ENCODE results near the gene ETFDH.

The ETFDH gene

DNA sequence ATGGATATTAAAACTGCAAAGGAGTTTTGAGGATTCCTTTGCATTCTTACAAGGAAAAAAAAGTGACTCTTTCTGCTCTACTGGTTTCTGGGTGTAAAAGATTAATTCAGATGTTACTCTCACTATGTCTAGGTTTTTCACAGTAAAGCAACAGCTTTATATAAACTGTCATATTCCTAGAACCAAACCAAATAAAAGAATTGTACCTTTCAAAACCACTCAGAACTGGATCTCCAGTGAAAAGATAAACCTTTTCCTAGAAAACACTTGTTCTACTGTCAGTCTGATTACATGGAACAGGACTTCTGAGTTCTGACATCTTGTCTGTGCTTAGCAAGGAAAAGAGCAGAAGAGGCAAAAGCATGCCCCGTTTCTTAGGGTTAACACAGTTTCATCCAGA, 56.1 kb downstream of the ETFDH start:
- H2AFZ ChIP-seq (ENCODE audit: low read length) = no peak overlapping the region
- TF ChIP-seq, protein P1, sequence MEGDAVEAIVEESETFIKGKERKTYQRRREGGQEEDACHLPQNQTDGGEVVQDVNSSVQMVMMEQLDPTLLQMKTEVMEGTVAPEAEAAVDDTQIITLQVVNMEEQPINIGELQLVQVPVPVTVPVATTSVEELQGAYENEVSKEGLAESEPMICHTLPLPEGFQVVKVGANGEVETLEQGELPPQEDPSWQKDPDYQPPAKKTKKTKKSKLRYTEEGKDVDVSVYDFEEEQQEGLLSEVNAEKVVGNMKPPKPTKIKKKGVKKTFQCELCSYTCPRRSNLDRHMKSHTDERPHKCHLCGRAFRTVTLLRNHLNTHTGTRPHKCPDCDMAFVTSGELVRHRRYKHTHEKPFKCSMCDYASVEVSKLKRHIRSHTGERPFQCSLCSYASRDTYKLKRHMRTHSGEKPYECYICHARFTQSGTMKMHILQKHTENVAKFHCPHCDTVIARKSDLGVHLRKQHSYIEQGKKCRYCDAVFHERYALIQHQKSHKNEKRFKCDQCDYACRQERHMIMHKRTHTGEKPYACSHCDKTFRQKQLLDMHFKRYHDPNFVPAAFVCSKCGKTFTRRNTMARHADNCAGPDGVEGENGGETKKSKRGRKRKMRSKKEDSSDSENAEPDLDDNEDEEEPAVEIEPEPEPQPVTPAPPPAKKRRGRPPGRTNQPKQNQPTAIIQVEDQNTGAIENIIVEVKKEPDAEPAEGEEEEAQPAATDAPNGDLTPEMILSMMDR (IDR thresholded peaks at IDR 0.05; ENCODE audit: low read length) = no peak
- no peak for TF ChIP-seq EZH2phosphoT487 (IDR thresholded peaks at IDR 0.05; ENCODE audit: low read length)
- TF ChIP-seq EZH2 (optimal IDR thresholded peaks at IDR 0.05; ENCODE audit: low read depth, low read length) = no peak

DNA sequence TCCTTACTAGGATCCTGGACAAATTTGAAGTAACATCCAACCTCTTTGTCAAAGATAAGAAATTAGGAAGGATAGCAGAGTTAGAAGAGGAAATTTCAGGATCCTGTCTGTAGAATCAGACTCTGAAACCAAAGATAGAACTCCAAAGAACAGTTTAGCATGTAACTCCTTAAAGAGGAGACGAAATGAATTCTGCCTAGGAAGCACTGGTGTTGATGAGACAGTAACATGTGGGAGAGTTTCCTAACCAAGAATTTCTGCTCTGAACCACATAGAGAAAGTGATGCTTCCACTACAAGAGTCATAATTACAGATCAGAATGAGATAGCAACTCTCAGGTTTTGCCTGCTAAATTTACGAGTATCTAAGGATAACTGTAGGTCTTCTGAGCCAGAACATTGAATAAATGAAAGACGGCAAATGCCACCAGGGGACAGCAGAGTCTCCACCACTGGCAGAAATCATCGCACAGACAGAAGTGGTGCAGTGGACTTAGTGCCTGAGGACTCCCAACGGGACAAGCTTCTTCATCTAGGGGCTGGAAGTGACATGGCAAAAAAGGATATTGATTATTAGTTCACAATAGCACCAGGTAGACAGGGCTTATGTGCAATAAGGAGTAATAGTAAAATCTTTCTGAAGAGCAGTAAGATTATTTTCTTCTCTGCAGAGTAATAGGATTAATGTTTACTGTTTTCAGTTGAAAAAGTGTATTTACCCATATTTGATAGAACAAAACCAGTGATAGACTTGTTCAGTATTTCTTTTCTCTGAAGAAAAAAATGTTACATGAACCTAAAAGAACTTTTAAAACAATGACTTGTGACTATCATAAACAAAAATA, 57.8 kb downstream of the ETFDH start:
- no peak overlapping the region for H2AFZ ChIP-seq (ENCODE audit: low read length)
- no peaks in the 10 kb centered on the region for H3K9me2 ChIP-seq (replicated peaks; ENCODE audit: insufficient read depth, low read length)
- H3K27me3 ChIP-seq (replicated peaks; ENCODE audit: insufficient read depth, low read length) = no peaks in the 10 kb centered on the region
- TF ChIP-seq, protein P1 (IDR thresholded peaks at IDR 0.05; ENCODE audit: low read length) = peak; percentile 83
- TF ChIP-seq EZH2phosphoT487 (IDR thresholded peaks at IDR 0.05; ENCODE audit: low read length) = no peak
- no peak for TF ChIP-seq EZH2 (optimal IDR thresholded peaks at IDR 0.05; ENCODE audit: low read depth, low read length)
- H3K4me1 ChIP-seq (ENCODE audit: low read length) = no peaks in the 10 kb centered on the region
- no peaks in the 10 kb centered on the region for H3K9me3 ChIP-seq (replicated peaks; ENCODE audit: insufficient read depth, low read length)
- H3F3A ChIP-seq (ENCODE audit: insufficient read depth, low read length) = no peaks in the 10 kb centered on the region
- no peak overlapping the region for H3K4me3 ChIP-seq (ENCODE audit: low read length)
- no peak overlapping the region for H3K4me2 ChIP-seq (ENCODE audit: low read depth, low read length)
- no peak overlapping the region for H3K9ac ChIP-seq (ENCODE audit: low read length)
- H3K36me3 ChIP-seq (replicated peaks; ENCODE audit: insufficient read depth, low read length) = no peaks in the 10 kb centered on the region
- no peak overlapping the region for H3K27ac ChIP-seq (ENCODE audit: low read length)
- H4K20me1 ChIP-seq (ENCODE audit: insufficient read depth, low read length) = no peaks in the 10 kb centered on the region
- peak; percentile 59 for DNase-seq
- H3K79me2 ChIP-seq (ENCODE audit: low read length) = no peaks in the 10 kb centered on the region

More for the DNA sequence above, 56.1 kb downstream of the ETFDH start:
- no peaks in the 10 kb centered on the region for H3K36me3 ChIP-seq (replicated peaks; ENCODE audit: insufficient read depth, low read length)
- H3K79me2 ChIP-seq (ENCODE audit: low read length) = no peaks in the 10 kb centered on the region
- H3K9ac ChIP-seq (ENCODE audit: low read length) = no peak overlapping the region
- H3K9me3 ChIP-seq (replicated peaks; ENCODE audit: insufficient read depth, low read length) = no peaks in the 10 kb centered on the region
- H3K4me2 ChIP-seq (ENCODE audit: low read depth, low read length) = no peak overlapping the region
- peaks cover 6% of the 10 kb centered on the region for H3F3A ChIP-seq (ENCODE audit: insufficient read depth, low read length)
- no peaks in the 10 kb centered on the region for H3K27me3 ChIP-seq (replicated peaks; ENCODE audit: insufficient read depth, low read length)
- H3K9me2 ChIP-seq (replicated peaks; ENCODE audit: insufficient read depth, low read length) = no peaks in the 10 kb centered on the region
- no peaks in the 10 kb centered on the region for H3K4me1 ChIP-seq (ENCODE audit: low read length)
- no peak overlapping the region for H3K4me3 ChIP-seq (ENCODE audit: low read length)
- no peaks in the 10 kb centered on the region for H4K20me1 ChIP-seq (ENCODE audit: insufficient read depth, low read length)
- no peak overlapping the region for H3K27ac ChIP-seq (ENCODE audit: low read length)
- no peak for DNase-seq

DNA sequence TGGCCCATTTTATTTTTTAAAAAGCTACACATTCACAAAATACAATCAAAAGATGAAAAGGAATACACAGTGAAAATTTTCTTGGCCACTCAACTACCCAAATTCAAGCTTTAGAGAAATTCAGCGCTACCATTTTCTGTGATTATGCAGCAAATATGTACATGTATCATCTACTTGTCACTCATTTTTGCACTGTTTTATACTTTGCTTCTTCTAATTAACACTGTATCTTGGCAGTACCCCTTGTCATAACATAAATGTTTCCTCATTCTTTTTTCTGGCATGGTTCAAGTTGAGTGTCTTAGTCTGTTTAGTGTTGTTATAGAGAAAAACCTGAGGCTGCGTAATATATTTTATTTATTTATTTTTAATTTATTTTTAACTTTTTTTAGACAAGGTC, 66.8 kb downstream of the ETFDH start:
- DNase-seq = no peak
- Histone ChIP-seq H3K4me3 (ENCODE audit: low read length) (no peak overlapping the region), H3K4me2 (ENCODE audit: low read depth, low read length) (no peak overlapping the region), H3K27me3 (replicated peaks; ENCODE audit: insufficient read depth, low read length) (no peaks in the 10 kb centered on the region), H3K4me1 (ENCODE audit: low read length) (no peaks in the 10 kb centered on the region), H3K9ac (ENCODE audit: low read length) (no peak overlapping the region), H4K20me1 (ENCODE audit: insufficient read depth, low read length) (no peaks in the 10 kb centered on the region), H3K27ac (ENCODE audit: low read length) (no peak overlapping the region), H3K36me3 (replicated peaks; ENCODE audit: insufficient read depth, low read length) (no peaks in the 10 kb centered on the region), H3K9me2 (replicated peaks; ENCODE audit: insufficient read depth, low read length) (no peaks in the 10 kb centered on the region), H3K9me3 (replicated peaks; ENCODE audit: insufficient read depth, low read length) (no peaks in the 10 kb centered on the region), H3K79me2 (ENCODE audit: low read length) (no peaks in the 10 kb centered on the region), H3F3A (ENCODE audit: insufficient read depth, low read length) (no peaks in the 10 kb centered on the region), H2AFZ (ENCODE audit: low read length) (no peak overlapping the region)
- TF ChIP-seq EZH2 (optimal IDR thresholded peaks at IDR 0.05; ENCODE audit: low read depth, low read length) (no peak), EZH2phosphoT487 (IDR thresholded peaks at IDR 0.05; ENCODE audit: low read length) (no peak)
- TF ChIP-seq, protein P1 (IDR thresholded peaks at IDR 0.05; ENCODE audit: low read length) = no peak
